Sigmoid colon (tissue), 4 donors: ENCODE measurements around the gene PRELID3B.

ENCODE experiments used
- POLR2A ChIP-seq, 2 donors: fragments of 450-650 bp; IDR thresholded peaks; one replicate each; pipeline ENCODE4 v1.6.1; 2016; ENCODE audit warnings: antibody characterized with exemption in 2 of 2, mild to moderate bottlenecking in 2 of 2, moderate library complexity in 2 of 2
- POLR2AphosphoS5 ChIP-seq, 4 donors: sonication (generic); formaldehyde crosslinking; IDR thresholded peaks; one replicate each; pipeline ENCODE4 v1.6.1; 2017; ENCODE audit warnings: antibody characterized with exemption in 4 of 4
- TF ChIP-seq, protein P1 (sequence below), 4 experiments: fragments of 450-650 bp in 3 of 4; fragments of 200-600 bp in 1 of 4; IDR thresholded peaks; one replicate each; pipeline ENCODE4 v1.5.1; 2016 to 2019; ENCODE audit warnings: antibody characterized with exemption in 4 of 4, mild to moderate bottlenecking in 3 of 4, moderate library complexity in 2 of 4

DNA sequence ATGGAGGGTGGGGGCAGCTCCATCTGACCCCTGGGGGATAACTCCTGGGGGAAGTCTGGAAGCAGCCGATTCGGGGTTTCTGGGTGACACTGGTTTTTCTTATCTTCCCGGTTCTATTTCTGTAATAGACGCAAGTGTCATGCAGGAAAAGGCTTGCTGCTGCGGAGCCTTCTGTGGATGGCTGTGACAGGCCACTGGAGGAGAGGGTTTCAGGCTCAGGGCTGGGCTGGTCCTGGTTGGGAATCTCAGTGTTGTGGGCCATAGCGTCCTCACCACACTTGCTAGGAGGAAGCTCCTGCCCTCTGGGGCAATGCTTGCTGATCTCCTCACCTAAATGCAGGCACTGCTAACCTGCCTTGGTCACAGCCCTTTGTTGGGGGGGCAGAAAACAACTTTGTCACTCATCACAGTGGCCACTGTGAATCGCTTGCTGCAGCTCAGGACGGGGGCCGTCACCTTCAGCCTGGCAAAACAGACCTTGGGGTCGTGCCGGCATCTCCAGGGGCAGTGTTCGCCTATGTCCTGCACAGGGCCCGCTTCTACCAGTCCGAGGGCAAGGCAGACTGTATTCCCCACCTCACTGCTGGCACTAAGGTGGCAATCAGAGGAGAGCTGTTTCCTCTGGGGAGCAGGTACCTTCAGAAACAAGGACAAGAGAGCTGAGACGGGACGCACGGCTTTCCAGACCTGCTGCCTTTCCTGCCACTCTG lies 27.8 kb downstream of the PRELID3B start:
- TF ChIP-seq, protein P1, sequence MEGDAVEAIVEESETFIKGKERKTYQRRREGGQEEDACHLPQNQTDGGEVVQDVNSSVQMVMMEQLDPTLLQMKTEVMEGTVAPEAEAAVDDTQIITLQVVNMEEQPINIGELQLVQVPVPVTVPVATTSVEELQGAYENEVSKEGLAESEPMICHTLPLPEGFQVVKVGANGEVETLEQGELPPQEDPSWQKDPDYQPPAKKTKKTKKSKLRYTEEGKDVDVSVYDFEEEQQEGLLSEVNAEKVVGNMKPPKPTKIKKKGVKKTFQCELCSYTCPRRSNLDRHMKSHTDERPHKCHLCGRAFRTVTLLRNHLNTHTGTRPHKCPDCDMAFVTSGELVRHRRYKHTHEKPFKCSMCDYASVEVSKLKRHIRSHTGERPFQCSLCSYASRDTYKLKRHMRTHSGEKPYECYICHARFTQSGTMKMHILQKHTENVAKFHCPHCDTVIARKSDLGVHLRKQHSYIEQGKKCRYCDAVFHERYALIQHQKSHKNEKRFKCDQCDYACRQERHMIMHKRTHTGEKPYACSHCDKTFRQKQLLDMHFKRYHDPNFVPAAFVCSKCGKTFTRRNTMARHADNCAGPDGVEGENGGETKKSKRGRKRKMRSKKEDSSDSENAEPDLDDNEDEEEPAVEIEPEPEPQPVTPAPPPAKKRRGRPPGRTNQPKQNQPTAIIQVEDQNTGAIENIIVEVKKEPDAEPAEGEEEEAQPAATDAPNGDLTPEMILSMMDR (IDR thresholded peaks at IDR 0.05) = no peak
- TF ChIP-seq POLR2A (IDR thresholded peaks at IDR 0.05) (no peak), POLR2AphosphoS5 (IDR thresholded peaks at IDR 0.05) (no peak)
